MM.1S (cell line): ENCODE measurements around the gene FAM107B.

ENCODE experiments used
- EZH2 ChIP-seq: fragments of 300-600 bp; sonication (generic); optimal IDR thresholded peaks from 2 replicates; pipeline ENCODE3; 2017; ENCODE audit warnings: low read depth, mild to moderate bottlenecking, antibody characterized with exemption, low read length, mixed read lengths
- TF ChIP-seq, protein P1 (sequence below): fragments of 300-600 bp; sonication (generic); IDR thresholded peaks from 2 replicates; pipeline ENCODE4 v1.5.1; 2016; ENCODE audit warnings: antibody characterized with exemption, low read length, mixed read lengths

- TF ChIP-seq, protein P1, sequence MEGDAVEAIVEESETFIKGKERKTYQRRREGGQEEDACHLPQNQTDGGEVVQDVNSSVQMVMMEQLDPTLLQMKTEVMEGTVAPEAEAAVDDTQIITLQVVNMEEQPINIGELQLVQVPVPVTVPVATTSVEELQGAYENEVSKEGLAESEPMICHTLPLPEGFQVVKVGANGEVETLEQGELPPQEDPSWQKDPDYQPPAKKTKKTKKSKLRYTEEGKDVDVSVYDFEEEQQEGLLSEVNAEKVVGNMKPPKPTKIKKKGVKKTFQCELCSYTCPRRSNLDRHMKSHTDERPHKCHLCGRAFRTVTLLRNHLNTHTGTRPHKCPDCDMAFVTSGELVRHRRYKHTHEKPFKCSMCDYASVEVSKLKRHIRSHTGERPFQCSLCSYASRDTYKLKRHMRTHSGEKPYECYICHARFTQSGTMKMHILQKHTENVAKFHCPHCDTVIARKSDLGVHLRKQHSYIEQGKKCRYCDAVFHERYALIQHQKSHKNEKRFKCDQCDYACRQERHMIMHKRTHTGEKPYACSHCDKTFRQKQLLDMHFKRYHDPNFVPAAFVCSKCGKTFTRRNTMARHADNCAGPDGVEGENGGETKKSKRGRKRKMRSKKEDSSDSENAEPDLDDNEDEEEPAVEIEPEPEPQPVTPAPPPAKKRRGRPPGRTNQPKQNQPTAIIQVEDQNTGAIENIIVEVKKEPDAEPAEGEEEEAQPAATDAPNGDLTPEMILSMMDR: no peak
- no peak for TF ChIP-seq EZH2
Measured at GRCh38 chr10:14524691-14525324, 249.9 kb downstream of the FAM107B start.
